ENCODE measurements around the gene KRTAP16-1.

The KRTAP16-1 gene

GRCh38 chr17:41322903-41323895, 14.1 kb upstream of the KRTAP16-1 start:
- Histone ChIP-seq H3K9me3 (ENCODE audit: control insufficient read depth in 1 of 2, low read length in 2 of 2) (peaks cover 0 to 2% of the 10 kb centered on the region in 2 donors), H3K27ac (ENCODE audit: low read depth, low read length) (no peak overlapping the region), H3K4me3 (ENCODE audit: low read depth in 1 of 2, low read length in 2 of 2) (no peak overlapping the region), H3K9ac (ENCODE audit: low read depth in 1 of 2, low read length in 2 of 2) (no peak overlapping the region), H3K27me3 (ENCODE audit: control insufficient read depth in 1 of 2, insufficient read depth in 2 of 2, low read length in 2 of 2) (no peaks in the 10 kb centered on the region), H3K4me1 (ENCODE audit: control insufficient read depth in 1 of 2, insufficient read depth in 2 of 2, low read length in 2 of 2) (no peaks in the 10 kb centered on the region), H3K36me3 (ENCODE audit: control insufficient read depth in 1 of 2, insufficient read depth in 2 of 2, low read length in 2 of 2) (no peaks in the 10 kb centered on the region)

GRCh38 chr17:41322094-41322902, 13.2 kb upstream of the KRTAP16-1 start:
- Histone ChIP-seq H3K27me3 (ENCODE audit: control insufficient read depth in 1 of 2, insufficient read depth in 2 of 2, low read length in 2 of 2) (no peaks in the 10 kb centered on the region), H3K4me3 (ENCODE audit: low read depth in 1 of 2, low read length in 2 of 2) (no peak overlapping the region), H3K27ac (ENCODE audit: low read depth, low read length) (no peak overlapping the region), H3K4me1 (ENCODE audit: control insufficient read depth in 1 of 2, insufficient read depth in 2 of 2, low read length in 2 of 2) (no peaks in the 10 kb centered on the region), H3K9ac (ENCODE audit: low read depth in 1 of 2, low read length in 2 of 2) (no peak overlapping the region), H3K9me3 (ENCODE audit: control insufficient read depth in 1 of 2, low read length in 2 of 2) (peaks cover 0 to 2% of the 10 kb centered on the region in 2 donors), H3K36me3 (ENCODE audit: control insufficient read depth in 1 of 2, insufficient read depth in 2 of 2, low read length in 2 of 2) (no peaks in the 10 kb centered on the region)

GRCh38 chr17:41318231-41318630, 9.1 kb upstream of the KRTAP16-1 start:
- no peaks in the 10 kb centered on the region for H3K4me1 ChIP-seq (ENCODE audit: control insufficient read depth in 1 of 2, insufficient read depth in 2 of 2, low read length in 2 of 2)
- H3K27me3 ChIP-seq (ENCODE audit: control insufficient read depth in 1 of 2, insufficient read depth in 2 of 2, low read length in 2 of 2), result no peaks in the 10 kb centered on the region
- no peak overlapping the region for H3K27ac ChIP-seq (ENCODE audit: low read depth, low read length)
- H3K9ac ChIP-seq (ENCODE audit: low read depth in 1 of 2, low read length in 2 of 2), result no peak overlapping the region
- H3K4me3 ChIP-seq (ENCODE audit: low read depth in 1 of 2, low read length in 2 of 2), result no peak overlapping the region
- peaks cover 0 to 2% of the 10 kb centered on the region in 2 donors for H3K9me3 ChIP-seq (ENCODE audit: control insufficient read depth in 1 of 2, low read length in 2 of 2)
- no peaks in the 10 kb centered on the region for H3K36me3 ChIP-seq (ENCODE audit: control insufficient read depth in 1 of 2, insufficient read depth in 2 of 2, low read length in 2 of 2)

DNA sequence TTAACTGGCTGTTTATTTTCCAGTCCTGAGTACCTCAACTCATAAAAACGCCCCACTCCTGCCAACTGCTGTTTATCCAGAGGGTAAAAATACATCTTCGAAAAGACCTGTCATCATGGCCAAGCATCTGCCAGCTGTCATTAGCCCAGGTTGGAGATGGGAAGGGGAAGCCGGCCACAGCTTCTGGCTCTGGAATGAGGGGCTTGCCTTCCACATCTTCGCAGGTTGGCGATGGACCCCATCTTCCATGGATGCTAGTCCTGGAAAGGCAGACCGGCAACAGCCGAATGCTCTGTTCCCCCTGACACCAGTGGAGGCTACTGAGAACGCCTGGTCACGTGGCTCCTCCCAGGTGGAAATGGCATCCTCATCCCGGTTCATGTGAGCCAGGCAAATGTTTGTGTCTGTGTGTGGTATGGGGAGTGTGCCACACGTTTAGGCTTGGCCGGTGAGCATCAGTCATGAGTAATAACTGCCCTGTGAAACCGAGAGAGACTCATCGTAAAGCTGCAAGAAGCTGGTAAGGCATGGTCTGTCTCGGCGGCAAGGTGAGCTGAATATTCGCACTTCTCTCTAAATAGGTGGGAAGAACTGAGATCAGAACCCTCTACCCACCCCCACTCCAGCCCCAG, 6.8 kb upstream of the KRTAP16-1 start:
- no peak overlapping the region for H3K4me3 ChIP-seq (ENCODE audit: low read depth in 1 of 2, low read length in 2 of 2)
- H3K27ac ChIP-seq (ENCODE audit: low read depth, low read length), result no peak overlapping the region
- no peaks in the 10 kb centered on the region for H3K4me1 ChIP-seq (ENCODE audit: control insufficient read depth in 1 of 2, insufficient read depth in 2 of 2, low read length in 2 of 2)

GRCh38 chr17:41315204-41315794, 6.2 kb upstream of the KRTAP16-1 start, which contains the start of gene KRTAP17-1:
KRTAP17-1 (minus strand) TSS chr17:41315710; CDS start chr17:41315650, 60 bp downstream.
- H3K4me1 ChIP-seq (ENCODE audit: control insufficient read depth in 1 of 2, insufficient read depth in 2 of 2, low read length in 2 of 2), result no peaks in the 10 kb centered on the region
- no peak within 1 kb of the TSS for H3K27ac ChIP-seq (ENCODE audit: low read depth, low read length)
- H3K27me3 ChIP-seq (ENCODE audit: control insufficient read depth in 1 of 2, insufficient read depth in 2 of 2, low read length in 2 of 2), result no peaks in the 10 kb centered on the region
- no peak within 1 kb of the TSS for H3K4me3 ChIP-seq (ENCODE audit: low read depth in 1 of 2, low read length in 2 of 2)
- no peaks in the 10 kb centered on the region for H3K36me3 ChIP-seq (ENCODE audit: control insufficient read depth in 1 of 2, insufficient read depth in 2 of 2, low read length in 2 of 2)
- H3K9me3 ChIP-seq (ENCODE audit: control insufficient read depth in 1 of 2, low read length in 2 of 2), result peaks cover 0 to 2% of the 10 kb centered on the region in 2 donors
- no peak within 1 kb of the TSS for H3K9ac ChIP-seq (ENCODE audit: low read depth in 1 of 2, low read length in 2 of 2)

More for the DNA sequence above, 6.8 kb upstream of the KRTAP16-1 start:
- no peaks in the 10 kb centered on the region for H3K36me3 ChIP-seq (ENCODE audit: control insufficient read depth in 1 of 2, insufficient read depth in 2 of 2, low read length in 2 of 2)
- no peak overlapping the region for H3K9ac ChIP-seq (ENCODE audit: low read depth in 1 of 2, low read length in 2 of 2)
- no peaks in the 10 kb centered on the region for H3K27me3 ChIP-seq (ENCODE audit: control insufficient read depth in 1 of 2, insufficient read depth in 2 of 2, low read length in 2 of 2)
- peaks cover 0 to 2% of the 10 kb centered on the region in 2 donors for H3K9me3 ChIP-seq (ENCODE audit: control insufficient read depth in 1 of 2, low read length in 2 of 2)

- H3K9ac ChIP-seq (ENCODE audit: low read depth in 1 of 2, low read length in 2 of 2), result no peak overlapping the region
- H3K4me1 ChIP-seq (ENCODE audit: control insufficient read depth in 1 of 2, insufficient read depth in 2 of 2, low read length in 2 of 2), result peaks cover 8 to 15% of the 10 kb centered on the region in 2 donors
- no peaks in the 10 kb centered on the region for H3K36me3 ChIP-seq (ENCODE audit: control insufficient read depth in 1 of 2, insufficient read depth in 2 of 2, low read length in 2 of 2)
- peaks cover 3 to 5% of the 10 kb centered on the region in 2 donors for H3K27me3 ChIP-seq (ENCODE audit: control insufficient read depth in 1 of 2, insufficient read depth in 2 of 2, low read length in 2 of 2)
- H3K9me3 ChIP-seq (ENCODE audit: control insufficient read depth in 1 of 2, low read length in 2 of 2), result no peaks in the 10 kb centered on the region
- H3K27ac ChIP-seq (ENCODE audit: low read depth, low read length), result no peak overlapping the region
- no peak overlapping the region for H3K4me3 ChIP-seq (ENCODE audit: low read depth in 1 of 2, low read length in 2 of 2)
Measured at GRCh38 chr17:41311111-41311510, 2.0 kb upstream of the KRTAP16-1 start.

DNA sequence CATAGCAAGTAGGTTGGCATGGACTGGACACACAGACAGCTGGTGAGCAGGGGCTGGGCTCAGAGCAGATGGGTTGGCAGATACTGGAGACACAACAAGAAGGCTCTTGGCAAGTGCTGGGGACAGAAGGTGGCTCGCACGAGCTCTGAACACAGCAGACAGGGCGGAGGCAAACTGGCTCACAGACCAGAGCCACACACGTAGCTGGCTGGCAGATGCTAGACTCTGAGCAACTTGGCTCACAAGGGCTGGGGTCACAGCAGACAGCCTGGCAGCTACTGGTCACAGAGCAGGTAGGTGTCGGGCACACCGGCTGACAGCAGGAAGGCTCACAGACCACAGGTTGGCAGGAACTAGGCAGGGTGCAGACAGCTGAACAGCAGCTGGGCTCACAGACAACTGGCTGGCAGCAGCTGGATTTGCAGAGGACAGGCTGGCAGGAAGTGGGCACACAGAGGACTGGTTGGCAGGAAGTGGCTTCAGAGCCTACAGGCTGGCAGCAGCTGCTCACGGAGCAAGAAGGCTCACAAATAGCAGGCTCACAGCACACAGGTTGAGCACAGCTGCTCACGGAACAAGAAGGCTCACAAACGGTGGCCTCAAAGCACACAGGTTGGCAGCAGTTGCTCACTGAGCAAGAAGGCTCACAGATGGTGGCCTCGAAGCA, 725 bp downstream of the KRTAP16-1 start:
- H3K36me3 ChIP-seq (ENCODE audit: control insufficient read depth in 1 of 2, insufficient read depth in 2 of 2, low read length in 2 of 2), result no peaks in the 10 kb centered on the region
- peak overlapping the region in 1 of 2 donors; percentile 7 for H3K4me3 ChIP-seq (ENCODE audit: low read depth in 1 of 2, low read length in 2 of 2)
- no peak overlapping the region for H3K27ac ChIP-seq (ENCODE audit: low read depth, low read length)
- H3K27me3 ChIP-seq (ENCODE audit: control insufficient read depth in 1 of 2, insufficient read depth in 2 of 2, low read length in 2 of 2), result peaks cover 3 to 5% of the 10 kb centered on the region in 2 donors
- peaks cover 8 to 15% of the 10 kb centered on the region in 2 donors for H3K4me1 ChIP-seq (ENCODE audit: control insufficient read depth in 1 of 2, insufficient read depth in 2 of 2, low read length in 2 of 2)
- H3K9me3 ChIP-seq (ENCODE audit: control insufficient read depth in 1 of 2, low read length in 2 of 2), result no peaks in the 10 kb centered on the region
- no peak overlapping the region for H3K9ac ChIP-seq (ENCODE audit: low read depth in 1 of 2, low read length in 2 of 2)

- H3K4me1 ChIP-seq (ENCODE audit: control insufficient read depth in 1 of 2, insufficient read depth in 2 of 2, low read length in 2 of 2), result peaks cover 8 to 15% of the 10 kb centered on the region in 2 donors
- peaks cover 4 to 5% of the 10 kb centered on the region in 2 donors for H3K27me3 ChIP-seq (ENCODE audit: control insufficient read depth in 1 of 2, insufficient read depth in 2 of 2, low read length in 2 of 2)
- H3K4me3 ChIP-seq (ENCODE audit: low read depth in 1 of 2, low read length in 2 of 2), result no peak overlapping the region
- H3K9ac ChIP-seq (ENCODE audit: low read depth in 1 of 2, low read length in 2 of 2), result no peak overlapping the region
- no peaks in the 10 kb centered on the region for H3K9me3 ChIP-seq (ENCODE audit: control insufficient read depth in 1 of 2, low read length in 2 of 2)
- H3K27ac ChIP-seq (ENCODE audit: low read depth, low read length), result no peak overlapping the region
- H3K36me3 ChIP-seq (ENCODE audit: control insufficient read depth in 1 of 2, insufficient read depth in 2 of 2, low read length in 2 of 2), result no peaks in the 10 kb centered on the region
Measured at GRCh38 chr17:41307647-41308046, 1.5 kb downstream of the KRTAP16-1 start.

DNA sequence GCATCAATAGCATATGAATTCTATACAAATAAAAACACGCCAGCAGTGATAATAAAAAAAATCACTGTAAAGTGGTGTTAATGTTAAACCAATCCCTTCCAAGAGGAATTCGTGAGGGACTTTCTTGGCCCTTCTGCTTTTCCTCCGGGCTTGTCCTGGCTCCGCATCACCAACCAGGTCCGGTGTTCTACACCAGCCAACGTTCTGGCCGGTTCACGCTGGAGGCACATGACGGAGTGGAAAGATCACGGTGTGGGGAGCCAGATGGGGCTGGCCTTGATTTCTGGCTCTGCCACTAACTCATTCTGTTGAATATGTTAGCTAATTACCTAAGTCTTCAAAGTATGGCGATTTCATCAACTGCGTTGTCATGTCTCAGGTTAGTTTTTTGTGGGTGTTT, 5.0 kb downstream of the KRTAP16-1 start:
- H3K4me1 ChIP-seq (ENCODE audit: control insufficient read depth in 1 of 2, insufficient read depth in 2 of 2, low read length in 2 of 2), result peaks cover 8 to 12% of the 10 kb centered on the region in 2 donors
- no peak overlapping the region for H3K4me3 ChIP-seq (ENCODE audit: low read depth in 1 of 2, low read length in 2 of 2)
- peaks cover 5 to 12% of the 10 kb centered on the region in 2 donors for H3K27me3 ChIP-seq (ENCODE audit: control insufficient read depth in 1 of 2, insufficient read depth in 2 of 2, low read length in 2 of 2)
- no peak overlapping the region for H3K9ac ChIP-seq (ENCODE audit: low read depth in 1 of 2, low read length in 2 of 2)
- H3K9me3 ChIP-seq (ENCODE audit: control insufficient read depth in 1 of 2, low read length in 2 of 2), result no peaks in the 10 kb centered on the region
- no peak overlapping the region for H3K27ac ChIP-seq (ENCODE audit: low read depth, low read length)
- no peaks in the 10 kb centered on the region for H3K36me3 ChIP-seq (ENCODE audit: control insufficient read depth in 1 of 2, insufficient read depth in 2 of 2, low read length in 2 of 2)

All from duodenal mucosa (tissue), 2 donors.